GM19455 (cell line): ENCODE measurements around the gene SYNE2.
"Not testable (repeated sequence)": the region's sequence is repeated elsewhere in the genome, so short reads cannot be mapped to it uniquely, and the experiment has no call there.

Source experiments
- ATAC-seq: cut with Tn5 transposase; IDR thresholded peaks from one replicate; pipeline ENCODE4 v1.9.1; 2021; ENCODE audit not compliant: unreplicated experiment

The SYNE2 gene

GRCh38 chr14:63852817-63853731 is at the start of gene SYNE2:
Gene SYNE2 (plus strand): TSS chr14:63853004. CDS start chr14:63909149, 56,145 bp downstream.
- ATAC-seq, result peak; percentile 85

- ATAC-seq, result not testable (repeated sequence)
These were observed 49.5 kb upstream of the SYNE2 start for GRCh38 chr14:63803221-63803791.

GRCh38 chr14:63806064-63806463 is 46.7 kb upstream of the SYNE2 start:
- ATAC-seq, result not testable (repeated sequence)

- ATAC-seq, result not testable (repeated sequence)
These were observed 41.1 kb upstream of the SYNE2 start for GRCh38 chr14:63811692-63812091.

- ATAC-seq, result no peak
These were observed 19.1 kb upstream of the SYNE2 start for GRCh38 chr14:63833728-63834127.

- ATAC-seq, result no peak
These were observed 11.8 kb upstream of the SYNE2 start for GRCh38 chr14:63840981-63841380.

- ATAC-seq, result no peak
These were observed 9.0 kb upstream of the SYNE2 start for GRCh38 chr14:63843796-63844195.

- no peak for ATAC-seq
These were observed 3.9 kb upstream of the SYNE2 start for GRCh38 chr14:63848890-63849289.

GRCh38 chr14:63852271-63852816 is 460 bp upstream of the SYNE2 start:
- ATAC-seq, result peak; percentile 2

GRCh38 chr14:63853831-63854293 is 1.1 kb downstream of the SYNE2 start:
- peak; percentile 27 for ATAC-seq

- ATAC-seq, result no peak
These were observed 1.5 kb downstream of the SYNE2 start for GRCh38 chr14:63854330-63854729.

- ATAC-seq, result no peak
These were observed 2.5 kb downstream of the SYNE2 start for GRCh38 chr14:63855281-63855680.

- no peak for ATAC-seq
These were observed 4.7 kb downstream of the SYNE2 start for GRCh38 chr14:63857466-63858030.

- no peak for ATAC-seq
These were observed 7.3 kb downstream of the SYNE2 start for GRCh38 chr14:63860146-63860545.

- no peak for ATAC-seq
These were observed 9.4 kb downstream of the SYNE2 start for GRCh38 chr14:63862163-63862562.

- no peak for ATAC-seq
These were observed 10.2 kb downstream of the SYNE2 start for GRCh38 chr14:63863004-63863403.

GRCh38 chr14:63864775-63865174 is 12.0 kb downstream of the SYNE2 start:
- peak; percentile 40 for ATAC-seq

GRCh38 chr14:63867933-63868921 is 15.4 kb downstream of the SYNE2 start:
- no peak for ATAC-seq

GRCh38 chr14:63869940-63870752 is 17.3 kb downstream of the SYNE2 start:
- ATAC-seq, result peak; percentile 39

- not testable (repeated sequence) for ATAC-seq
These were observed 17.9 kb downstream of the SYNE2 start for GRCh38 chr14:63870753-63871037.
